HG03103 (cell line): ENCODE measurements around the gene GBX2.

Experiments
- ATAC-seq: cut with Tn5 transposase; IDR thresholded peaks from one replicate; pipeline ENCODE4 v1.9.1; 2021; ENCODE audit warnings: low read depth; ENCODE audit not compliant: unreplicated experiment

Gene GBX2

GRCh38 chr2:236168110-236169080 is at the start of gene GBX2:
Gene GBX2 (minus strand): TSS chr2:236168386. CDS start chr2:236167971, 415 bp downstream.
- no peak for ATAC-seq

GRCh38 chr2:236217926-236218325 is 49.7 kb upstream of the GBX2 start:
- no peak for ATAC-seq

- no peak for ATAC-seq
Observed at GRCh38 chr2:236216711-236217110, 48.5 kb upstream of the GBX2 start.

DNA sequence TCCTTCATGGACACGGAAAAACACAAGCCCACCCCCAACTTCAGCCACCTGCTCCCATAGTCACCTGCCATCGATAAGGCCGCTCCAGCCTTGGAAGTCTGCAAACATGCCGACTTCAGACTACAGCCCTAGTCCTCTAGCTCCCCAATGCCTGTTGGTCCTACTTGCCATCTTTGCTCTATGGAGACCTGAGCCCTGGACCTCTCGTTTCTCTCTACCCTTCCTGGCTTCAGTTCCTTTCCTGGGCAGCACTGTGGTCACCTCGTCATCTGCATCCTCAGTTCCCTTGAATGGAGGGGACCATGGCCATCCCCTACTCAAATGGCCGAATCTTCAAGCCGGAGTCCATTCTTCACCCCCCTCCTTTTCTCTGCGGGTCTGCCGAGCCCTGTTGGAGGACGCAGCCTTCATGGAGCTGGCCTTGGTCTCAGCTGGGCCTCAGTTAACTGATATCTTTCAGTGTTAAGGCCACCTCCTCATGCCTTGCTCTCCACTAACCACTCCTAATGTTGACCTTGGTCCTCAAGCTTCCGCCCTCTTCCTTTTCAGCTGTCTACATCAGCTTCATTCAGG is 47.7 kb upstream of the GBX2 start:
- ATAC-seq = no peak

- ATAC-seq = no peak
Observed at GRCh38 chr2:236215196-236215595, 47.0 kb upstream of the GBX2 start.

GRCh38 chr2:236214376-236214995 is 46.3 kb upstream of the GBX2 start:
- no peak for ATAC-seq

DNA sequence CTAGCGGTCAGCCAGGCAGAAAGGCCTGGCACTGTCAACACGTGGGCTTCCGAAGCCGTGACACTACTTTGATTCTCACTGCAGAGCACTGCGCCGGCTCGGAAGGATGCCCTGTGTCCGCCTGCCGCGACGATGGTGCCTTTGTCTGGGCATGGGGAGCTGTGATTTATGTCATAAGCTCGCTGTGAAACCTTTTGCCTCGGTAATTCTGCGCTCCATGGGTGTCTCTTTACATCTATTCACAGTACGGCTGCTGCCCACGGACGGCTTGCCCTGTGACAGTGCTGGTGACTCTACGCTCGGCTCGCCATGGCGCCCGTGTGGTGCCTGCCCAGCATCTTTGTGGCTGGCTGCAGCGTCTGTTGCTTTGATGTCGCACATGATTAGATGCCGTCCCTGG is 43.1 kb upstream of the GBX2 start:
- ATAC-seq = no peak

- no peak for ATAC-seq
Observed at GRCh38 chr2:236210536-236210935, 42.4 kb upstream of the GBX2 start.

DNA sequence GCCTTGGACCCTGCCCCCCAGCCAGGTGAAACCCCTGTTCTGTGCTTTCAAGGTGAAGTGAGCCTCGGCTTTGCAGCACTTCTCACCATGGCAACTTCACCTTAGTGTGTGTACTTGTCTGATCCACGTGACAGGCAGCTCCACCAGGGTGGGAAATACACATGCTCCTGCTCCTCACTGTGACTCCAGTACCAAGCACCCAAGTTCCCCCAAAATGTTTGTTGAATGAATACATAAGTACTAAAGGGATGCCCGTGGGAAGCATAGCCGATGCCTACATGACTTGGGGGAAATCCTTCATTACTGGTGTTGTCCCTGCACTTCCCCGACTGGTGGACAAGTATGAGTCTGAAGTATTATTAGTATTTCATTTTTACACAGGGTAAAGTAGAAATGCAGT is 41.8 kb upstream of the GBX2 start:
- ATAC-seq = no peak

GRCh38 chr2:236209535-236209934 is 41.3 kb upstream of the GBX2 start:
- ATAC-seq = no peak

DNA sequence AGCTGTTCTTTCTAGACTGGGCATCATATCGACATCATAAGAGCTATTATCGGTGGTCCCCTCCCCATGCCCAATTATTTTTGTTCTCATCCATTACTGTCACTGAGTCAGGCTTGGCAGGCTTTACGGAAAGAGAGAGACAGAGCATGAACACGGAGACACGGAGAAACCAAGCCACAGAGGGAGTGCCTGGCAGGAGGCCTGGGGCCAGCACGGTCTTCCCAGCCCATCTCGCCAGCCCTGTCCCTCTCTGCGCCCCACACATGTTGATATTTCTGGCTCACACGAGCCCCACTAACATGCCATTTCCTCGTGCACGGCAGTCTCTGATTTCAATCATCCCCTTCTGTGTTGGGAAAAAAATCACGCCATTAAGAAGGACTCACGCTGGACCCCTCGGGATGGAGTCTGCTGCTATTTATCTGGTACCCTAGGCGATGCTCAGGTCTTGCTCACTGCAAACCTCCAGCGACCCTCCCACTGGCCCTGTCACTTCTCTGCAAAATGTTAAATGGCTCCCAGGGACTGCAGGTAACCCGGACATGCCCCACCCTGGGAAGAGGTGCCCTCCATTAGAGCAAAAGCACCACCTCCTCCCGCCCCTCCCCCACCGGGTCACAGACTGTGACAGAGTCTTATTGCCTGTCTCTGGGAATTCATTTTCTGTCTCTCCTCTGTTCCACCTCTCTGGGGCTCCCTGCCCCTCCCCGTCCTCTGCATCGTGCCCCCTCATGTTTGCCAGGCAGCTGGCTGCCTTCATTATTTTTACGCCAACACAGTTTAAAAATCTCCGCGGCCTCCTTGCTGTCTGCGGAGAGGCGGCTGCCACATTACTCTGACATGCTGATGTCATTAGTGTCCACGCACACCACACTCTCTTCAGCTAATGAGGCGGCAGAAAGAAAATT is 40.1 kb upstream of the GBX2 start:
- ATAC-seq = no peak

GRCh38 chr2:236207472-236207871 is 39.3 kb upstream of the GBX2 start:
- ATAC-seq = no peak

DNA sequence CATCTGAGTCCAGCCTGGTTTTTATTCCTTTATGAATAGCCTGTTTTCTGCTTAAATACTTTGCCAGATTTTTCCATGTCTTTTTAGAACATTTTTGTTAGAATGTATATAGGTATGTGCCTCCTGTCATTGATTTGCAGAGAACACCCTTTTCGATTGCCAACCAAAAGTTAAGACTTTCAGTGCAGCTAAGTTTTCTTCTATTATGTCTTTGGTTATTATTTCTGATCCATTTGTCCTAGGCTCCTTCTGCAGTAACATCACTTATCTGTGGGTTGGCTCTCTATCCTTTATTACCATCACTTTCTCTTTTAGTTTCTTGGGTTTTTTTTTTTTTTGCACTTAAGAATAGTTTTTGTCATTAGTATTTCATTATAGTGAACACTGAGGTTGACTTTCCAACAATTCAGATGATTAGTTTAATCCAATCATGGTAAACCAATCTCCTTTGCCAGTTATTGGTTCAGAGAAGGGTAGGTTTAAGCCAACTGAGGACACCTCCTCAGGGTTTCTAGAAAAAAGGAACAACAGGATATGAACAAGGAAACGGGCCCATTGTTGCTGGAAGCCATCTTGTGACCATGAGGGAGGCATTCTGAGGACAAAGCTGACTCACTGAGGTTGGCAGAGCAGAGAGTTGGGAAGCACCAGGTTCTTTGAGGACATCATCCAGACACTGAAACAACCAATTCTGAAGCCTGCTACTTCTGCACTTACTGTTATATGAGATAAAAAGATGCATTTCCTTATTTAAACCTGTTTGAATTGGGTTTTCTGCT is 37.9 kb upstream of the GBX2 start:
- ATAC-seq = no peak

- no peak for ATAC-seq
Observed at GRCh38 chr2:236204953-236205352, 36.8 kb upstream of the GBX2 start.

DNA sequence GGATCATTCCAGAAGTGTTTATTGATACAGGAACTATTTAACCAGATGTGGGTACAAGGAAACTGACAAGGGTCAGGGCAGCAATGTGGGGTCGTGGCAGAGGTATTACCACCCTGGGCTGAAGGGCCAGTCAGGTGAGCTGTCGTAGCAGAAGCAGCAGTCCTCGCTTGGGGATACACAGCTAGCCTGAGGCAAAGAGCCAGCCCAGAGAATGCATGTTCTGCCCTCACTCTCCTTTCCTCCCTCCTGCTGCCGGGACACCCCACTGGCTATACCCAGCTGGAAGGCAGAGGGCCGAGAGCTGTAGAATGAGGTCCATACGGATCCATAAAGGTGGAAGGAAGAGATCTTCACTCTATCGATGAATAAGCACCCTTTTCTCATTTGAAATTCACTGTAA is 32.2 kb upstream of the GBX2 start:
- no peak for ATAC-seq

GRCh38 chr2:236196366-236196765 is 28.2 kb upstream of the GBX2 start:
- no peak for ATAC-seq

DNA sequence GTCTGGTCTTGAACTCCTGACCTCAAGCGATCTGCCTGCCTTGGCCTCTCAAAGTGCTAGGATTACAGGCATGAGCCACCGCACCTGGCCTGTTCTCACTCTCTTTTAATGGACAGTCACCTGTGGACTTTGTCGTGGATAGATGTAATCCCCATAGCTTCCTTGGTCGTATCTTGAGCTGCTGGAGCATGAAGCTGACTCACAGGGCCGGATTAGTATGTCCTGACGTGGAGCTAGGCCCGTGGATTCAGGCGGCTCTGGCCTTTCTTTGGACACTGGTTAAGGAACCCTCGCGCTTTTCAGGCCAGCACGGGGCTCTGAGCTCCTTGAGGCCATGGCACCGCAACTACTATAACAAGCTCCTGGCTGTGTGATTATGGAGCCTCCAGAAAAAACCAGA is 27.5 kb upstream of the GBX2 start:
- ATAC-seq = no peak

DNA sequence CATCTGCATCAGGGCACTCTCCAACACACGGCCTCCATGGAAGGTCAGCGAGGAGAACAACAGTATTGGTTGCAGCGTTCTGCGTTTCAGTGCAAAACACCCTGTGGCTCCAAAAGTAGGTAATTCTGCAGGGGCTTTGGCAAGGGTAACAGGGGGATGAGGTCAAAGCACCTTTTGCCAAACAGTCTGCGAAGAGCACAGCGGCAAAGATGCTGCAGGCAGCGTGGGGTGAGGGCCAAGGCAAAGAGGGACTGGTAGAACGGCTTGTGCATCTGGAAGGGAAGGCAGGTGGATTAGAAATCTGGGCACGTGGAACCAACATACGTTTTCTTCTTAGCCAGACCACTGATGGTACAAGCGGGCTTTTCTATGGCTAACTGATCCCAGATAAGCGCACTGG is 26.6 kb upstream of the GBX2 start:
- ATAC-seq = no peak

- no peak for ATAC-seq
Observed at GRCh38 chr2:236193026-236193425, 24.8 kb upstream of the GBX2 start.

DNA sequence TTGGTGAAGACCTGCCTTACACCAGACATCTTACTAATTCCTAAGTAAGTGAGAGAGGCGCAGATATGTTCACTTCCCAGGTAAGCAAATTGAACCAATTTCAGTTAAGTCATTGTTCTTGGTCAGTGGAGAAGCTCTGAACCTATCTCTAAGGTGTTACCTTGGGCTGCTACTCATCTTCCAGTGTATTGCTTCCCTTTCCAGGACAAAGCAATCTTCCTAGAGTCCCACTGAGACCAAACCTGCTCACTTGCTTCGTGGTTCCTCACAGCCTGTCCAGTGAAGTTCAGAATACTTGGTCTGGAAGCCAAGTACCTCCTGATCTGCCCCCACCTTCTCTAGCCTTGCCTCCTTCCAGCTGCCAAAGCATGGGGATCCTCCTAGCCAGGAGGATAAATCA is 22.5 kb upstream of the GBX2 start:
- ATAC-seq = no peak
